ENCODE results near the gene RALGAPA2.

RALGAPA2 gene

GRCh38 chr20:20567712-20568111 lies 144.7 kb downstream of the RALGAPA2 start:
- ATAC-seq = no peak
- no peak for TF ChIP-seq ZNF565 (CRISPR knock-in tag; conservative IDR thresholded peaks at IDR 0.05; ENCODE audit: low read depth)
- no peak for TF ChIP-seq ISL1 (CRISPR knock-in tag; IDR thresholded peaks at IDR 0.05)
- no peak for TF ChIP-seq ZFP30 (CRISPR knock-in tag; IDR thresholded peaks at IDR 0.05)
- no peak for TF ChIP-seq ARNTL (CRISPR knock-in tag; IDR thresholded peaks at IDR 0.05; ENCODE audit: borderline replicate concordance, low read depth)
- TF ChIP-seq TSHZ2 (CRISPR knock-in tag; IDR thresholded peaks at IDR 0.05) = no peak
- TF ChIP-seq ZC3H10 (CRISPR knock-in tag; IDR thresholded peaks at IDR 0.05) = no peak
- no peak for TF ChIP-seq SNAI2 (CRISPR knock-in tag; IDR thresholded peaks at IDR 0.05)
- no peak for TF ChIP-seq TCF4 (CRISPR knock-in tag; IDR thresholded peaks at IDR 0.05; ENCODE audit: borderline replicate concordance)
- no peak for TF ChIP-seq GLIS3 (CRISPR knock-in tag; IDR thresholded peaks at IDR 0.05)

- ATAC-seq = no peak
- no peak for TF ChIP-seq PATZ1 (CRISPR knock-in tag; IDR thresholded peaks at IDR 0.05; ENCODE audit: borderline replicate concordance)
- TF ChIP-seq OSR1 (CRISPR knock-in tag; IDR thresholded peaks at IDR 0.05) = no peak
- TF ChIP-seq PPARA (CRISPR knock-in tag; IDR thresholded peaks at IDR 0.05; ENCODE audit: borderline replicate concordance) = no peak
- no peak for TF ChIP-seq ZFP30 (CRISPR knock-in tag; IDR thresholded peaks at IDR 0.05)
- TF ChIP-seq TSHZ2 (CRISPR knock-in tag; IDR thresholded peaks at IDR 0.05) = no peak
- TF ChIP-seq CREB5 (CRISPR knock-in tag; IDR thresholded peaks at IDR 0.05; ENCODE audit: low read depth) = no peak
- no peak for TF ChIP-seq ZNF70 (CRISPR knock-in tag; IDR thresholded peaks at IDR 0.05)
These were observed 145.9 kb downstream of the RALGAPA2 start for GRCh38 chr20:20566516-20566915.

GRCh38 chr20:20564279-20564678 lies 148.2 kb downstream of the RALGAPA2 start:
- ATAC-seq = no peak
- no peak for TF ChIP-seq ARNTL (CRISPR knock-in tag; IDR thresholded peaks at IDR 0.05; ENCODE audit: borderline replicate concordance, low read depth)
- no peak for TF ChIP-seq CSDC2 (CRISPR knock-in tag; IDR thresholded peaks at IDR 0.05)
- no peak for TF ChIP-seq ISL1 (CRISPR knock-in tag; IDR thresholded peaks at IDR 0.05)
- no peak for TF ChIP-seq CREB5 (CRISPR knock-in tag; IDR thresholded peaks at IDR 0.05; ENCODE audit: low read depth)
- TF ChIP-seq RARB (CRISPR knock-in tag; IDR thresholded peaks at IDR 0.05) = no peak
- TF ChIP-seq ZNF70 (CRISPR knock-in tag; IDR thresholded peaks at IDR 0.05) = no peak
- no peak for TF ChIP-seq PPARA (CRISPR knock-in tag; IDR thresholded peaks at IDR 0.05; ENCODE audit: borderline replicate concordance)
- TF ChIP-seq ZFP3 (CRISPR knock-in tag; IDR thresholded peaks at IDR 0.05) = no peak
- TF ChIP-seq ZNF8 (CRISPR knock-in tag; IDR thresholded peaks at IDR 0.05) = no peak
- no peak for TF ChIP-seq TOX (CRISPR knock-in tag; IDR thresholded peaks at IDR 0.05; ENCODE audit: borderline replicate concordance)
- no peak for TF ChIP-seq TSHZ2 (CRISPR knock-in tag; IDR thresholded peaks at IDR 0.05)
